Trophoblast cell (in vitro differentiated cells and primary cell): ENCODE results near the gene FUBP3.
"Not testable (repeated sequence)": the region's sequence is repeated elsewhere in the genome, so short reads cannot be mapped to it uniquely, and the experiment has no call there.

ENCODE experiments used
- DNase-seq, 2 donors: peaks; one replicate each; pipeline ENCODE4 v3.0.0-alpha.2; 2016
- H2AFZ ChIP-seq: 2 replicates; pipeline ENCODE4 v1.6.1; 2013; ENCODE audit warnings: low read length, moderate library complexity, mild to moderate bottlenecking; ENCODE audit not compliant: insufficient read depth, poor library complexity
- H2AK5ac ChIP-seq: 2 replicates; pipeline ENCODE4 v1.6.1; 2013; ENCODE audit warnings: mild to moderate bottlenecking, low read length
- H2BK120ac ChIP-seq: 2 replicates; pipeline ENCODE4 v1.6.1; 2013; ENCODE audit warnings: low read length, mild to moderate bottlenecking, moderate library complexity; ENCODE audit not compliant: insufficient read depth, poor library complexity
- H2BK12ac ChIP-seq: 2 replicates; pipeline ENCODE4 v1.6.1; 2013; ENCODE audit warnings: mild to moderate bottlenecking, low read length, moderate library complexity
- H2BK5ac ChIP-seq: 2 replicates; pipeline ENCODE4 v1.6.1; 2013; ENCODE audit warnings: low read length, low read depth, moderate library complexity, mild to moderate bottlenecking; ENCODE audit not compliant: poor library complexity
- H3K14ac ChIP-seq: 2 replicates; pipeline ENCODE4 v1.6.1; 2013; ENCODE audit warnings: mild to moderate bottlenecking, low read length
- H3K18ac ChIP-seq: 2 replicates; pipeline ENCODE4 v1.6.1; 2013; ENCODE audit warnings: mild to moderate bottlenecking, low read length
- H3K23ac ChIP-seq: 2 replicates; pipeline ENCODE4 v1.6.1; 2013; ENCODE audit warnings: low read length
- H3K27ac ChIP-seq: 2 replicates; pipeline ENCODE4 v1.5.1; 2013; ENCODE audit warnings: low read depth, mild to moderate bottlenecking, inconsistent platforms, low read length, moderate library complexity
- H3K27me3 ChIP-seq: 2 replicates; pipeline ENCODE4 v1.6.1; 2013; ENCODE audit warnings: inconsistent platforms, mild to moderate bottlenecking, low read length, moderate library complexity; ENCODE audit not compliant: insufficient read depth
- H3K36me3 ChIP-seq, 2 experiments: 1 replicate in 1 of 2; 2 replicates in 1 of 2; pipeline ENCODE4 v1.6.1; 2013; ENCODE audit warnings: low read length in 2 of 2, mild to moderate bottlenecking in 2 of 2, moderate library complexity in 1 of 2; ENCODE audit not compliant: insufficient read depth in 2 of 2, control insufficient read depth in 1 of 2
- H3K4ac ChIP-seq: 2 replicates; pipeline ENCODE4 v1.6.1; 2013; ENCODE audit warnings: low read depth, mild to moderate bottlenecking, low read length, moderate library complexity
- H3K4me1 ChIP-seq, 2 experiments: 1 replicate in 1 of 2; 2 replicates in 1 of 2; pipeline ENCODE4 v1.6.1; 2013; ENCODE audit warnings: low read length in 2 of 2, mild to moderate bottlenecking in 2 of 2, moderate library complexity in 1 of 2; ENCODE audit not compliant: insufficient read depth in 2 of 2, control insufficient read depth in 1 of 2
- H3K4me2 ChIP-seq: 2 replicates; pipeline ENCODE4 v1.6.1; 2013; ENCODE audit warnings: inconsistent platforms, mild to moderate bottlenecking, low read length, moderate library complexity
- H3K4me3 ChIP-seq: 2 replicates; pipeline ENCODE4 v1.5.1; 2013; ENCODE audit warnings: mild to moderate bottlenecking, low read depth, low read length, inconsistent platforms
- H3K79me1 ChIP-seq: one replicate; pipeline ENCODE4 v1.6.1; 2013; ENCODE audit warnings: low read length
- H3K79me2 ChIP-seq: 2 replicates; pipeline ENCODE4 v1.6.1; 2013; ENCODE audit warnings: low read length, mild to moderate bottlenecking; ENCODE audit not compliant: control insufficient read depth, insufficient read depth, poor library complexity
- H3K9ac ChIP-seq: 2 replicates; pipeline ENCODE4 v1.6.1; 2013; ENCODE audit warnings: mild to moderate bottlenecking, low read length
- H3K9me3 ChIP-seq: 2 replicates; pipeline ENCODE4 v1.6.1; 2013; ENCODE audit warnings: low read depth, mild to moderate bottlenecking, control low read depth, inconsistent platforms, low read length; ENCODE audit not compliant: insufficient read depth
- H4K12ac ChIP-seq: 2 replicates; pipeline ENCODE4 v1.6.1; 2013; ENCODE audit warnings: low read depth, mild to moderate bottlenecking, low read length, moderate library complexity
- H4K8ac ChIP-seq: 2 replicates; pipeline ENCODE4 v1.6.1; 2013; ENCODE audit warnings: low read depth, mild to moderate bottlenecking, low read length, moderate library complexity
- H4K91ac ChIP-seq: one replicate; pipeline ENCODE4 v1.6.1; 2013; ENCODE audit warnings: low read depth, mild to moderate bottlenecking, low read length, moderate library complexity
- WGBS: extraction: QIAGEN DNeasy Blood & Tissue Kit; methylation state at CpG from one replicate; pipeline ENCODE4 v1.1.7; 2013; ENCODE audit warnings: missing lambda C conversion rate; ENCODE audit not compliant: insufficient read length, insufficient coverage; ENCODE audit errors: extremely low coverage; 5-methylcytosine and 5-hydroxymethylcytosine counted together

FUBP3 gene

GRCh38 chr9:130682421-130683121, 103.2 kb downstream of the FUBP3 start:
- Histone ChIP-seq H2BK5ac (no peak overlapping the region), H3K79me2 (no peaks in the 10 kb centered on the region), H3K27ac (no peak overlapping the region), H3K9ac (no peak overlapping the region), H3K14ac (no peak overlapping the region), H2BK120ac (no peak overlapping the region), H3K4me2 (peak overlapping the region; percentile 100), H3K4me3 (no peak overlapping the region), H2AFZ (no peak overlapping the region), H4K12ac (no peak overlapping the region), H3K79me1 (no peaks in the 10 kb centered on the region), H3K23ac (no peak overlapping the region), H4K91ac (no peak overlapping the region), H4K8ac (no peak overlapping the region), H3K36me3 (no peaks in the 10 kb centered on the region), H3K9me3 (peaks cover 3% of the 10 kb centered on the region), H3K18ac (no peak overlapping the region), H3K27me3 (peaks cover 22% of the 10 kb centered on the region), H3K4me1 (peaks cover 12 to 13% of the 10 kb centered on the region in 2 experiments), H3K4ac (no peak overlapping the region), H2BK12ac (no peak overlapping the region), H2AK5ac (no peak overlapping the region)
- no CpG with 5 or more reads among the region's 22 CpGs for WGBS
- DNase-seq = peak; percentile 80 to 93

DNA sequence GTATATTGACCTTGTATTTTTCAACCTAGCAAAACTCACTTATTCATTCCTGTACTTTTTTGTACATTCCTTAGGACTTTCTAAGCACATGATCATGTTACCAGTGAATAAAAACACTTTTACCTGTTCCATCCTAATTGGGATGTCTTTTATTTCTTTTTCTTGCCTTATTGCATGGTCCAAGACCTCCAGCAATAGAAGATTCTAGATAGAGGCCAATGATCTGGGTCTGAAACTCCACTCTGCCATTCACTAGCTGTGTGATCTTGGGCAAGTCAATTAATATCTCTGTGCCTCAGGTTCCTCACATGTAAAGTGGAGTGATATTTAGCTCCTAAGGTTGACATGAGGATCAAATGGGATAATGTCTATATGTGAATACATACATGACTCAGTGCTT, 105.7 kb downstream of the FUBP3 start:
- no peak overlapping the region for H3K18ac ChIP-seq
- H4K8ac ChIP-seq = no peak overlapping the region
- H3K79me2 ChIP-seq = no peaks in the 10 kb centered on the region
- H2AK5ac ChIP-seq = no peak overlapping the region
- H3K9ac ChIP-seq = no peak overlapping the region
- H3K4me1 ChIP-seq = peaks cover 12 to 13% of the 10 kb centered on the region in 2 experiments
- H3K36me3 ChIP-seq = no peaks in the 10 kb centered on the region
- H2AFZ ChIP-seq = no peak overlapping the region
- H2BK5ac ChIP-seq = no peak overlapping the region
- H3K27me3 ChIP-seq = peaks cover 15% of the 10 kb centered on the region
- no peaks in the 10 kb centered on the region for H3K79me1 ChIP-seq
- no peak overlapping the region for H4K12ac ChIP-seq
- H3K27ac ChIP-seq = no peak overlapping the region
- H3K23ac ChIP-seq = no peak overlapping the region
- no peak overlapping the region for H3K14ac ChIP-seq
- H3K4me3 ChIP-seq = no peak overlapping the region
- no peak for DNase-seq
- H2BK12ac ChIP-seq = no peak overlapping the region
- no peak overlapping the region for H4K91ac ChIP-seq
- H3K4me2 ChIP-seq = no peak overlapping the region
- peaks cover 3% of the 10 kb centered on the region for H3K9me3 ChIP-seq
- no peak overlapping the region for H3K4ac ChIP-seq
- no peak overlapping the region for H2BK120ac ChIP-seq

DNA sequence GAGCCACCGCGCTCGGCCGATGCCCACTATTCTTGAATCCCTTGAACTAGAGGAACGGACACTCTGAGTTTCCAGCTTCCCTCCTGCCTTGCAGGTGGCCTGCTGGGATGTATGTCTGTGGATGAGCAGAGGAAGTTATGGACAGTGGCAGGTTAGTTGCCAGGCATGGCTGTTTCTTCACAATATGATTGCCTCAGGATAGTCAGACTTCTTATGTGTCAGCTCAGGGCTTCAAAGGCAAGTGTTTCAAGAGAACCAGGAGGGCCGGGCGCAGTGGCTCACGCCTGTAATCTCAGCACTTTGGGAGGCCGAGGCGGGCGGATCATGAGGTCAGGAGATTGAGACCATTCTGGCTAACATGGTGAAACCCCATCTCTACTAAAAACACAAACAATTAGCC, 106.6 kb downstream of the FUBP3 start:
- not testable (repeated sequence) for H3K9ac ChIP-seq, H3K27ac ChIP-seq, H3K14ac ChIP-seq, H3K23ac ChIP-seq, H3K4ac ChIP-seq, H3K79me1 ChIP-seq, H2AFZ ChIP-seq, H3K79me2 ChIP-seq, H2BK120ac ChIP-seq, H3K18ac ChIP-seq, H3K27me3 ChIP-seq, H2AK5ac ChIP-seq, H2BK5ac ChIP-seq, H2BK12ac ChIP-seq, H3K4me3 ChIP-seq, H3K36me3 ChIP-seq, H4K91ac ChIP-seq, H4K12ac ChIP-seq, H3K4me2 ChIP-seq, H3K9me3 ChIP-seq, H4K8ac ChIP-seq
- peak in 1 of 2 donors; percentile 51 for DNase-seq
- H3K4me1 ChIP-seq = peaks cover 9 to 11% of the 10 kb centered on the region in 2 experiments
- WGBS = no CpG with 5 or more reads among the region's 11 CpGs

GRCh38 chr9:130687615-130688014, 108.2 kb downstream of the FUBP3 start:
- H3K23ac ChIP-seq = no peak overlapping the region
- no CpG with 5 or more reads among the region's 2 CpGs for WGBS
- no peak overlapping the region for H4K8ac ChIP-seq
- H2AFZ ChIP-seq = no peak overlapping the region
- H3K79me2 ChIP-seq = no peaks in the 10 kb centered on the region
- H3K9me3 ChIP-seq = peaks cover 3% of the 10 kb centered on the region
- no peak overlapping the region for H3K27ac ChIP-seq
- H2BK120ac ChIP-seq = no peak overlapping the region
- H3K4me3 ChIP-seq = no peak overlapping the region
- no peaks in the 10 kb centered on the region for H3K36me3 ChIP-seq
- no peak overlapping the region for H2BK12ac ChIP-seq
- no peak overlapping the region for H4K91ac ChIP-seq
- peaks cover 0 to 4% of the 10 kb centered on the region in 2 experiments for H3K4me1 ChIP-seq
- no peak overlapping the region for H3K18ac ChIP-seq
- no peaks in the 10 kb centered on the region for H3K79me1 ChIP-seq
- DNase-seq = no peak
- H3K4me2 ChIP-seq = no peak overlapping the region
- no peak overlapping the region for H3K14ac ChIP-seq
- no peak overlapping the region for H2BK5ac ChIP-seq
- no peaks in the 10 kb centered on the region for H3K27me3 ChIP-seq
- no peak overlapping the region for H3K9ac ChIP-seq
- no peak overlapping the region for H2AK5ac ChIP-seq
- no peak overlapping the region for H3K4ac ChIP-seq
- no peak overlapping the region for H4K12ac ChIP-seq
